GM18909 (cell line): ENCODE measurements around the gene IFNA16.
"Not testable (repeated sequence)": the region's sequence is repeated elsewhere in the genome, so short reads cannot be mapped to it uniquely, and the experiment has no call there.

Experiments
- ATAC-seq: cut with Tn5 transposase; IDR thresholded peaks from one replicate; pipeline ENCODE4 v1.9.1; 2021; ENCODE audit warnings: mild to moderate bottlenecking; ENCODE audit not compliant: unreplicated experiment, poor library complexity

IFNA16 gene

DNA sequence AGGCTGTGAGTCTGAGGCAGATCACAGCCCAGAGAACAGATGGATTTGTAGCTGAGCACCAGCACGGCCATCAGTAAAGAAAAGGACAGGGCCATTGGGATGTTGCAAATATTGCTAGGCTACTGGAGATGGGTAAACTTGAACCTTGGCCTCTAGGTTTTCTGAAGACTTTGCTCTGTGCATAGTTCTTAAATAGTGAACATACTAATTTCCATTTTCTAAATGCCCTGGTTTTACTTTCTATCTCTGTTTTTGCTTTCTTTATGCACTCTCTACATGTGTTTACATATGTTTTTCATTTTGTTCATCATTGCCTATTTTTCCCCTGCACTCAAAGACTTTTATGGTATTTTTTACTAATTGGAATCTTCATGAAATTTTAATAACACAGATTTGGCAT lies at the start of gene IFNA16:
IFNA16 (minus strand) TSS at position 101 of the 400 bp plus-strand sequence; CDS start at position 95, 6 bp downstream.
- not testable (repeated sequence) for ATAC-seq

DNA sequence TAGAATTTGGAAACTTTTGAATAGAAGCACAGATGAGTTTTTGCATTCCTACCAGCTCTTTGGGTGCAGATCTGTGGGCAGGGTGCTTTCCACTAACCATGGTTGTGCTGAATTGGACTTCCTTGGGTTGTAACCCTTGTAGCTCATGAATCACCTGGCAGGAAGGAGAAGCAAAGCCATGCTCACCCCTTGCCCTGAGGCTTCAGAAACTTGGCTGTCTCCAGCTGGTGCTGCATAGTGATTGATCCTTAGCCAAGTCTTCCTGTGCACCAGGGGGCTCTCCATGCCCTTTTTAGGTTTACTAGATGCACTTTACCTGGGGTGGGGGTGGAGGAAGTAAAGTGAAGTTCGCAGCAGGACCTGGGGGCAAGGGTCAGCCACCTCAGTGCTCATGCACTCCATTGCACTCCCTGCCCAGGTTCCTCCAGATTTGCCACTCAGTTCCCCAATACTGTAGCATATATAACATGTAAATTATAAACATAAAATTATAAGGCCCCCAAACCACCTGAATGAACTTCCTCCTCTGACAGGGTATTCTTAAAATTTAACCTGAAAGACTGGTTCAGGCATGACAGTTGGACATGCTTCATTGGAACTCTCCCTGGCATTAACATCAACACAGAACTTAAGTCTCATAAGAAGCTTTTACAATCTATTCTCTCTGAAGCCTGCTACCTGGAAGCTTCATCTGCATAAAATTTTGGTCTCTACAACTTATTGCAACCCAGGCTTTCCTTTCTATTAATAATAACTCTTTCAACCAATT lies 48.5 kb upstream of the IFNA16 start:
- peak; percentile 70 for ATAC-seq

DNA sequence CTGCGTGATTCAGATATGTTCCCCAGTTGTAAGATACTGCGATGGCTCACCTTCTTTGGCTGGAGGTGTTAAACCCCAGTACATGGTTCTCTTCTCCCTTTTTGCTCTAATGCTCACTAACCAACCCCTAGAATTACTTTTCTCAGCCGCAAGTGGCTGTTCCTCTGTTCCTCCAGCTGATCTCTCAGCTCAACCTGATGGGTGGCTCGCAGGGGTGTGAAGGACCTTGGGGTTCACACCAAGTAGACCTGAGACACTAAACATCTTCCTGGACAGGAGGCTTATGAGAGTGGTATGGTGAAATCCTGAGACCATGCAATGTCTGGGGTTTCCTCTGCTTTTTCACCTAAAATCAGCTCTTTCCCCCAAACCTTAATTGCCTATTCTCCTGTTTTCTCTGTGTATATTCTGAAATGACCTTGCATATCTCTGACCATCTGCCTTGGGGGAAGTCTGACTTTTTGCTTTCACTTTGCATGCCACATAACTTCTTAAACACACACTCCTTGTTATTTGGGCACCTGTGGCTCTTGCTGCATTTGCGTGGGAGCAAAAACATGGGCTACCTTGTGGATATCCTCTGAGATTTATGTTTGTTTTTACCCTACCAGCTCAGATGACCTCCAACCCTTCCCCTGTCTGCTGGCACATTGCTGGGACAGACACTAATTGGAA lies 38.6 kb upstream of the IFNA16 start:
- peak; percentile 55 for ATAC-seq

- ATAC-seq: peak; percentile 83
Measured at GRCh38 chr9:21252721-21253547, 35.8 kb upstream of the IFNA16 start.

DNA sequence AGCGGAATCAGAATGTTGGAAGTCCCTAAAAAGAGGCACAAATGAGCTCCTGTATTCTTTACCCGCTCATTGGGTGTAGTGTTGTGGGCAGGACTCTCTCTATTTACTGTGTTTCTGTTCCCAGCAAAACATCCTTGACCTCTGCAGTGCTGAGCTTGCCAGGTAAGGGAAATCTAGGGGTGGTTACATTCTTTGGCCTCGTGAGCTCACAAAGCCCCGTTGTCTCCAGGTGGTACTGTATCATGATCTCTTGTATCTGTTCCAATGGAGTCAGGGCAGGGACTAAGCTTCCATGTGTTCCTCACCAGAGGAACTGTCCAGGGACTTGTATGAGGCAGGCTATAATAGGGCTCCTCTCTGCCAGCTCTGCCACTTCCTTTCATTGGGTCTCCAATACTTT lies 34.5 kb upstream of the IFNA16 start:
- ATAC-seq: no peak

- no peak for ATAC-seq
Measured at GRCh38 chr9:21251190-21251589, 34.1 kb upstream of the IFNA16 start.

- peak; percentile 48 for ATAC-seq
Measured at GRCh38 chr9:21244836-21245235, 27.7 kb upstream of the IFNA16 start.

DNA sequence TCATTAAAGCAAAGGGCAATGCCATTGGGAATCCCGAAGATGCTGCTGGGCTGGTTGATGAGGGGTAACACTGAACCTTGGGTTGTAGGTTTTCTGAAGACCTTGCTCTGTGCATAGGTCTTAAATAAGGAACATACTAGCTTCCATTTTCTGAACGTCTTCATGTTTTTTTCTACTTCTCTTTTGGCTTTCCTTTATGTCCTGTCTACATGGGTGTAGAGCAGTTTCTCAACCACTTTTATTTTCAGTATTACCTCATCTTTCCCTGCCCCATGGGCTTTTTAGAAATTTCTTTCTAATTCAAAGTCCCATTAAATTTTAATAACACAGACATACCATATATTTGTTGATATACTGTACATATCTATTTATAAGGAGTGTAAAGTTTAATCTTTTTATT lies 22.8 kb upstream of the IFNA16 start, which contains the start of gene IFNA14:
IFNA14 (minus strand) TSS at position 95 of the 400 bp plus-strand sequence; CDS start at position 25, 70 bp downstream.
- no peak for ATAC-seq

DNA sequence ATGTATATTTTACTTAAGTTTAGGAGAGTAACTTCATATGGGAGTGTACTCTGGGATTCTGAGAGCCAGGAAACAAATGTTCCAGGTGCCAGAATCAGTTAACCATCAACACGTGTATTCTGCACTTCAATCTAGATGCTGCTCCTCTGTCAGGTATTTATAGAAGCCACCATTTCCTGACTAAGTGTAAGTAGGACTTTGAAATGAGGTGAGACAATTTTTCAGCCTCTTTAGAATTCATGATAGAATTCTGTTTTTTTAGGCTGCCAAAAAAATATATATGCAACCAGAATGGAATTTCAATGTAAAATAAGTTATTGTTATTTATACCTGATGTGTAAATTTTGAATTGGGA lies 19.2 kb upstream of the IFNA16 start:
- ATAC-seq: not testable (repeated sequence)

GRCh38 chr9:21235468-21236359 lies 18.6 kb upstream of the IFNA16 start:
- peak; percentile 91 for ATAC-seq

DNA sequence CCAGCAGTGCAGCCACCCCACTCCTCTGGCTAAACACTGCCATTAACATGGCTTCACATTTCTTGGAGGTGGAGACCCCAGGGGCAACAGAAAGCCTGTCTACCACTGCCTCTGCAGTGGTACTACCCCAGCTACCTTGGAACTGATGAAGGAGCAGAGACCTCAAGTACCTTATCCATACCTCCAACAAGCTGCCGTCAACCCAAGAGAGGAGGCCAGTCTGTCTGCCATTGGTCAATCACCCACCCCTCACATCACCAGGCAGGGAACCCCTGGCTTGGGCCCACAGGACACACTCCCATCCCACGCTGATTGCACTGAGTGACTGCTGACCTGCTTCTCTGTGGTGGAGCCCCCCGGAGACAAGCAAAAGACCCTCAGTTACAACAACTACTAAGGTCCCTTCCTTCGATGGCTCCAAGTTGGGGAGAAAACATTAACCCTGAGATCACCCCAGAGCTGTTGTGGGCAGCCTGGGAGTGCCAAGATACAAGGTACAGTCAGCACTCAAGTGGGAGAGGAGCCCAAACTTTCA lies 17.1 kb upstream of the IFNA16 start:
- ATAC-seq: no peak

- no peak for ATAC-seq
Measured at GRCh38 chr9:21233258-21233657, 16.1 kb upstream of the IFNA16 start.

- no peak for ATAC-seq
Measured at GRCh38 chr9:21228122-21228521, 11.0 kb upstream of the IFNA16 start, which contains the start of gene IFNA17. Gene IFNA17 (minus strand): TSS chr9:21228222. CDS start chr9:21228173, 49 bp downstream.

- ATAC-seq: not testable (repeated sequence)
Measured at GRCh38 chr9:21213411-21214326, 3.4 kb downstream of the IFNA16 start.

GRCh38 chr9:21212160-21212559 lies 5.0 kb downstream of the IFNA16 start:
- ATAC-seq: not testable (repeated sequence)

- not testable (repeated sequence) for ATAC-seq
Measured at GRCh38 chr9:21210782-21211181, 6.3 kb downstream of the IFNA16 start.

GRCh38 chr9:21210311-21210710 lies 6.8 kb downstream of the IFNA16 start:
- ATAC-seq: no peak

- not testable (repeated sequence) for ATAC-seq
Measured at GRCh38 chr9:21207043-21207442, 10.1 kb downstream of the IFNA16 start, which contains the start of gene IFNA10. Gene IFNA10 (minus strand): TSS chr9:21207143. CDS start chr9:21207097, 46 bp downstream.
